GM23248 (cell line): ENCODE measurements around the gene SPAM1.

Source experiments
- EZH2 ChIP-seq: fragments of 200-600 bp; sonication (generic); IDR thresholded peaks from 2 replicates; pipeline ENCODE4 v1.6.1; 2018; ENCODE audit warnings: antibody characterized with exemption, mild to moderate bottlenecking; ENCODE audit not compliant: insufficient read depth, poor library complexity, severe bottlenecking
- EZH2phosphoT487 ChIP-seq: fragments of 200-600 bp; sonication (generic); IDR thresholded peaks from 2 replicates; pipeline ENCODE4 v1.6.1; 2018; ENCODE audit warnings: antibody characterized with exemption, moderate library complexity, mild to moderate bottlenecking, low read depth; ENCODE audit not compliant: insufficient read depth

DNA sequence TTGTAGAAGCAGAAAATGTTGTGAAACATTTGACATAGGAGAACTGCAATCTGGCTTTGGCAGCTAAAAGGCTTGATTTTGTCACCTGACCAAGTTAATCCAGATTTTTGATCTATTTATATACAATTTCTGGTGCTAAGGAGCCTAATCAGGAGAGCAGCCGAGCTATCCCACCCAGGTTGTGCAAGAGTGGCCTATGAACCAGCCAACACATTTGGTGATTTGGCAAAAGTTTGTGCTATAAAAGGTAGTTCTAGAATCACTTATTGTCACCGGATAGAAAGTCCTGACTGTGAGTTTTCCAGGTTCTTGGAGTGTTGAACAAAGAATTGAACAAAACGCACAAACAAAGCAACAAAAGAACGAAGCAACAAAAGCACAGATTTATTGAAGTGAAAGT lies 1.4 kb upstream of the SPAM1 start:
- TF ChIP-seq EZH2 (no peak), EZH2phosphoT487 (no peak)
